GM18517 (cell line): ENCODE measurements around the gene PARM1.

Experiments
- ATAC-seq: cut with Tn5 transposase; IDR thresholded peaks from one replicate; pipeline ENCODE4 v1.9.1; 2021; ENCODE audit warnings: mild to moderate bottlenecking, moderate library complexity; ENCODE audit not compliant: unreplicated experiment

The PARM1 gene

DNA sequence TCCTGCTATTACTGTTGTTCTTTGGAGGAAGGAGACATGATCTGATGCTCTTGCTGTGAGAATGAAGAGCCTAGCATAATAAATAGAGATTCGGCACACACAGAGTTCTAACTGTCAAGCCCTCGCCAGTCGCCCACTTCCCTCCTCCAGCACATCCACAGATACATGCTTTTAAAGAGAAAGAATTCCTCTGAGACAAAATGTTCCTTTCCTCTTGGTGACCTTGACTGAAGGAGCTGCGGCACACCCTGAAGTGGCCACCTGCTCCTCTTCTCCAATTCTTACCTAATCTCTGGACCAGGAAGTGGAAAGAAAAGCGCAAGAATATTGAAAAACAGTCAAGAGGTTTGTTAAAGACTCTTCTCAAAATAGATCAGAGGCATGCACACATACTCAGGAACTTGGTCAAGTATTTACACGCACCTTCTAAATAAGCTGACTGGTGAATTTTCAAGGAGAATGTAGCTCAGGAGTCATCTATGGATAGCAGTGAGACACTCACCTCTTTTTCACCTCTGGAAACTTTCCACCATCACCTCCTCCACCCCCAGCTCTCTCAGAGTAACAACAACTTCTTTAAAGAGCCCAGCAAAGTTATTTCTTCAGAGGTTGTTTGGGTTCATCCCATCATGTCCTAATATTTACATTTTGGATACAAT, 95.4 kb downstream of the PARM1 start:
- no peak for ATAC-seq

DNA sequence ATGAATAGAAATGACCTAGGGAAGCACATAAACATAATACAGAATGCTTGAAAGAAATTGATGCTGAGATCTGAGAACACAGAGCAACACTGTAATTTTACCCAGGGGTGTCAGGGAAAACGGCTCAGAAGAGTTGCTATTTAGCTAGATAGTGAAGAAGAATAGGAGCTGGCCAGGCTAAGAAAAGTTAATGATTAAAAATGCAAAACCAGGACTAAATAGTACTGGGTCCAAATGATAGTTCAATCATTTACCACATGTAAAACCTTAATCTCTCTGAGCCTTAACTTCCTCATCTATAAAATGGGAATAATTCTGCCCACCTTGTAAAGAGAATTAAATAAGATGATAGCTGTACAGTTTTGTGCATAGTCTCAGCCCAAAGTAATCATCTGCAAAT, 97.1 kb downstream of the PARM1 start:
- ATAC-seq, result no peak

DNA sequence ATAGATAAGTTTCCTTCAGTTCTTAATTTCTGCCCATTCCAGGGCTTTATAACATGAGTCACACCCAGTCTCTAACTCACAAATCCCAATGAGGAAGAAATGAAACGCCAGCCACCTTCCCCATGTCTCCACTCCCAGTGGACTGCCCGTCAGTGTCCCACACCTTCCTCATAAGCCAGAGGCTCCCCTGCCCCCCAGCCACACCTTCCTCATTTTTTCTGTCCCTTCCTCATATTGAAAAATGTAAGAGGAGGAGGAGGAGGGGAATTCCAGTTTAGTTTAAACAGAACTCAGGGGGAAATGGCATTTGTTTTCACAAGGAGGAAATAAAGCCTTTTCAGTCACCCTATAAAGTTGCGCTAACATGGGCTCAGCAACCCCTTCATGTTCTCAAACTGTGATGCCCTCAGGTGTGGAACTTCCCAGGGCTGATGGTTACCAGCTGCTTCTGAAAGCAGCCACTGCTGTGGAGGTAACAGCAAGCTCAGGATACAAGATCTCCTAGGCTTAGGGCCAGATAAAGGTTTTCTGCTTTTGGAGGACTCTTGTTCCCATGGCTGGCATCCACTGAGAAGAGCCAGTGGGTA, 97.8 kb downstream of the PARM1 start:
- no peak for ATAC-seq

GRCh38 chr4:75031775-75032174, 98.9 kb downstream of the PARM1 start:
- ATAC-seq, result no peak

DNA sequence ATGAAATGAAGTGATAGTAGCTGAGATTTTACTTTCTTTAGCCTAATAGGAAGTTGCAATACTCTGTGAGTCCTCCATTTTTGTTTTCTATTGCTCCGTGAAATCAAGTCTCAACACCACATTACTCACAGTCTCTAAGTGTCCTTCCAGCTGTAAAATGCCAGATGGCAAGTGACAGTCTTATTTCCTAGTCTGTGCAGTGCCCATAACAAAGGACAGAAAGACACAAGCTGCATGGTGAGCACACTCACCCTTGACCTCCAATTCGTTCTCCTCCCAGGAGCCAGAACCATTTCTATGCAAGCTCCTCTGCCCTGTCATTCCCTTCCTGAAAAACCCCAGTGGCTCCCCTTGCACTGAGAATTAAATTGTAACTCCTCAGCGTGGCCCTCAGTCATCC, 101.6 kb downstream of the PARM1 start:
- ATAC-seq, result no peak

GRCh38 chr4:75035321-75035720, 102.4 kb downstream of the PARM1 start:
- no peak for ATAC-seq

GRCh38 chr4:75036046-75036830, 103.3 kb downstream of the PARM1 start:
- no peak for ATAC-seq

DNA sequence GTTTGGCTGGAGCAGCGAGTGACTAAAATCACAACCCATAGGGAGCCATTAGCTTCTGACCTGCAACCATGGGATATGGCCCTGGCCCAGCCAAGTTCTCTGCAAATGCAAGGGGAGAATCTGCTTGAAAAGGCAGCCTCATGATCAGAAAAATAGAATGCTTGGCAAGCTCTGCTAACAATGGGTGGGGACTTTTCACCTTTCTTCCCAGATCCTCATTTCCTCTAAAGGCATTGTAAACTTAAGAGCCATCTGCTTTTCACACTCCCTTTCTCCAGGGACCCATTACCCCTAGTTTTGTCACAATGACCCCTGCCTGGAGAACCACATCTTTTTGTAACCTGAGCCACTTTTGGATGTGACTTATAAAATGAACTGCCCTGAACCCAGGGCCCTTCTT, 104.3 kb downstream of the PARM1 start:
- no peak for ATAC-seq

- no peak for ATAC-seq
Observed at GRCh38 chr4:75038376-75038775, 105.5 kb downstream of the PARM1 start.

DNA sequence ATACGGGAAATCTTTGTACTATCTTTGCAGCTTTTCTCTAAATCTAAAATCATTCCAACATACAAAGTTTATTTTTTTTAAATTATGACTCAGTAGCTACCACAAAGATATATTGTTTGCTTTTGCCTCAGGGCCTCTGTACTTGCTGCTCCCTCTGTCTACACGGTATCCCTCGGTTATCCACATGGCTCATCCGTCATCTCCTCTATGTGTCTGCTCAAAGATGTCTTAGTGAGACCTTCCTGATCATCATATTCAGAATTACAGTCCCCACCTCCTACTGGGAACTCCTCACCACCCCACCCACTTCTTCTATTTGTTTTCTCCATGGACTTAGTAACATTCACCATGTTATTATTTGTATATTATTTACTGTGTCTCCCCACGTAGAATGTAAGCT, 107.8 kb downstream of the PARM1 start:
- ATAC-seq, result no peak

- ATAC-seq, result no peak
Observed at GRCh38 chr4:75042601-75043208, 109.8 kb downstream of the PARM1 start.

- ATAC-seq, result no peak
Observed at GRCh38 chr4:75046226-75046625, 113.3 kb downstream of the PARM1 start.

- ATAC-seq, result no peak
Observed at GRCh38 chr4:75046641-75047040, 113.7 kb downstream of the PARM1 start.

DNA sequence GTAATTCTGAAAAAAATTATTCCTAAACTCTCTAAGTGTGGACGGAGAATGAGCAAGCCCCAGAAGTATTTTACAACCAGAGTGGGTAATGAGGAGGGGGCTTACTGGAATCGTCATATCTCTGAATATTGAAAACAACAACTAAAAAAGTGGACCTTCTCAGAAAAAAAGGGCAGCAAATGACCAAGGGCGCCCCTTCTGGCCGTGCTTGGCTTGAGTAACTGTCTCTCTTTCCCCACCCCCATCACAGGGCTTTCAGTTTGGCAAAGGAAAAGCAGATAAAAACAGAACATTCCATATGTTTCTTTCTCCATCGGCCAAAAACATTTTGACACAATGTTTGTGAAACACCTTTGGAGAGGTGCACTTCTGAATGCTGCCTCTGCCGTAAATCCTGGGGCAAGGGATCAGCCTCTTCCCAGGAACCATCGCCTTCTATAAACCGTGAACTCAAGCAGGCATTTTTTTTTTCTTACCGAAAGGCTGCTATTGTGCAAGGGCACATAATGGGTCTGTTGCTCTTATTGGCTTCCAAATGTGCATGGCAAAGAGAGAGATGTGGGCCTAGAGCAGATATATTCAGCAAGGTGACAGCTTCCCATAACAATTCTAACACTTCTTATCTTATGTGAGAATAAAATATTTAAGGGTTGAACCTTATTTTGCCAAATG, 115.4 kb downstream of the PARM1 start:
- ATAC-seq, result no peak

DNA sequence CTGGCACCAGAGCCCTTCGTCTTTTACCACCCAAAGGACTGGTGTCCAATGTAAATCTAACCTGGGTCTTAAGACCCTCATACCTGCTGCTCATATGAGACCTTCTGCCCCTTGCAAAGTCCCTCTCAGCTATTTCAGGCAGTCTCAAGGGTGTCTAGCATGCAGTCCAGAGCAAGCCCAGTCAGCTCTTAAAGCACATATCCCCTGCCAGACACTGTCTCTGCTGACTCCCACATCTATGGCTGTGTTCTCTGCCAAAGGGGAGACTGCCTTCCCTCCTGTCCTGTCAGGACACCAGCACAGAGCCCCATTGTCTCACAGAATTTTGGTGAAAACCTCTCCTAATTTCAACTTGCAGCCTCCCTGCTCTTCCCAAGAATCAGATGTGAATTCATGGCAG, 118.5 kb downstream of the PARM1 start:
- no peak for ATAC-seq

DNA sequence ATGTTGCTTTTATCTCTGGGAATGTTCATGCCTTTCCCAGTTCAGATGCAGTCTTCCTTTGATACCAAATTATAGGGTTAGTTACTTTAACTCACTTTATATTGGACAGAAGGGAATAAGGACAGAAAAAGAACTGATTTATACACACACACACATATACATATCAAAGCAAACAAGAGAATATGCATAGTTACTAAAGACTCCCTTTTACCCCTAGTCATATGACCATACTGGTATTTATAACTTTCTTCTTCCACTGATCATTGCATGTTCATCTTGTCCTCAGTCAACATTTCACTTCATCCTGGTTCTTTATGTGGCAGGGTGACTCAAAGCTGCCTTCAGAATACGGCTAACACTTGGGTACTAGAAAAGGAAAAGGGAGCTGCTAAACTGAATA, 120.4 kb downstream of the PARM1 start:
- no peak for ATAC-seq

DNA sequence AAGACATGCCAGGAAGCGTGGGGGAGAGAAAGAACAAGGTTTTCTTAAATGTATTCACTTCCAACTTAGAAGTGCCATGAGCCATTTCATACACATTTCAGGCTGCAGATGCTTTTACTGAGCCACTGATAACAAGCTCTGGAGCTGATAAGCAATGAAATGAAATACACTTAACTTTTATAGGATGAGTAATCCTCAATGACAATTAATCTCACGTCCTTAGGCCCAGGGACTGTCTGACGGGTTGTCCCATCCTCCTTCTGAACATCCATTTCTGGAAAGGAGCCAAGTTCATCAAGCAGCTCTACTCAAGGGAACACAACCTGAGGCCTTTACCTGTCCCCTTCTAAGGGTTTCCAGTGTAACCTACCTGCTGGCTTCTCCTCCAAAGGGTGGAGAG, 121.2 kb downstream of the PARM1 start:
- ATAC-seq, result no peak

- no peak for ATAC-seq
Observed at GRCh38 chr4:75056277-75056676, 123.4 kb downstream of the PARM1 start.

DNA sequence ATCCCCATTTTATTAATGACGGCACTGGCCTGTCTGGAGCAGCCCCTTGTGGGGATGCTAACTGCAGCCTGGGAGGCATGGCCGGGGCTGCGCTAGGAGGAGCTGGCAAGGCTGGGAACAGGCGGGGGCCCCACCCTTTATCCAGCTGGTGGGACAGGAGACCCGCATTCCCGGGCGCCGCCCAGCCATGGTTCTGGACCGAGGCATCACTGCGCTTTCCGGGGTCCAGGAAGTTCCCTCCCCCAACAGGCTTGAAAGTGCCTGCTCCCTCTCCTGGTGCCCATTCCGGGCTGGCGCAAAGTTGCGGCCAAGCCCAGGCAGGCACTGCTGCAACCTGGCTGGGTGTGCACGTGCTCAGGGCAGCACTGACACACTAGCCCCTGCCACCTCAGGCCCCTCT, 124.5 kb downstream of the PARM1 start:
- ATAC-seq, result no peak

DNA sequence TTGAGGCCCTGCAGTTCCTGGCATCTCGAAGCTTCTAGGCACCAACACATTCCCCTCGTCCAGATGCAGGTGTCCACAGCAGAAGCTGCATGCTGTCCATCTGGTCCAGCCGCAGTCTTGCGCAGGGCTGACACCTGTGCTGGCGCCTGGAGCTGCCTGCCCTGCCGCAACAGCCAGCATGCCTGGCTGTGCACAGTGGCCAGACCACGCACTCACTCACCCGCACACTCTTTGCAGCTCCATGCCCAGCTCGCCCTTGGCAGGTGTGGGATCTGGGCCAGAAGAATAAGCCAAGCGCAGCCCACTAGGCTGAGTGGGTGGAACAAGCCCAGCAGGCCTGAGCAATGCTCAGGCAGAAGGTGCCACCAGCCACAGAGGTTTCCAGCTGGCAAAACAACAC, 125.6 kb downstream of the PARM1 start:
- ATAC-seq, result no peak

- no peak for ATAC-seq
Observed at GRCh38 chr4:75063433-75063832, 130.5 kb downstream of the PARM1 start.
